ENCODE measurements around the gene SGCD. TPM values are rescaled to one million over a fixed set of nuclear protein-coding genes. Genes with fewer than 3 reads are reported as not detected.
"Not testable (repeated sequence)": the region's sequence is repeated elsewhere in the genome, so short reads cannot be mapped to it uniquely, and the experiment has no call there.

Gene SGCD
- total RNA-seq, 1 donor from 2014 or later: 1.4 TPM

- no peak for DNase-seq (ENCODE audit: low read depth in 2 of 2)
Observed at GRCh38 chr5:156560002-156560401, 233.0 kb downstream of the SGCD start.

- DNase-seq (ENCODE audit: low read depth in 2 of 2): no peak
Observed at GRCh38 chr5:156561651-156562050, 234.7 kb downstream of the SGCD start.

GRCh38 chr5:156570615-156571014 lies 243.7 kb downstream of the SGCD start:
- no peak for DNase-seq (ENCODE audit: low read depth in 2 of 2)

GRCh38 chr5:156581725-156582124 lies 254.8 kb downstream of the SGCD start:
- no peak for DNase-seq (ENCODE audit: low read depth in 2 of 2)

- DNase-seq (ENCODE audit: low read depth in 2 of 2): no peak
Observed at GRCh38 chr5:156582193-156582598, 255.2 kb downstream of the SGCD start.

- DNase-seq (ENCODE audit: low read depth in 2 of 2): no peak
Observed at GRCh38 chr5:156584871-156585270, 257.9 kb downstream of the SGCD start.

GRCh38 chr5:156585999-156586398 lies 259.0 kb downstream of the SGCD start:
- DNase-seq (ENCODE audit: low read depth in 2 of 2): no peak

- no peak for DNase-seq (ENCODE audit: low read depth in 2 of 2)
Observed at GRCh38 chr5:156587012-156587411, 260.0 kb downstream of the SGCD start.

- DNase-seq (ENCODE audit: low read depth in 2 of 2): no peak
Observed at GRCh38 chr5:156588306-156588705, 261.3 kb downstream of the SGCD start.

- no peak for DNase-seq (ENCODE audit: low read depth in 2 of 2)
Observed at GRCh38 chr5:156589104-156589945, 262.4 kb downstream of the SGCD start.

- DNase-seq (ENCODE audit: low read depth in 2 of 2): no peak
Observed at GRCh38 chr5:156589946-156590216, 262.9 kb downstream of the SGCD start.

- DNase-seq (ENCODE audit: low read depth in 2 of 2): no peak
Observed at GRCh38 chr5:156590978-156591377, 264.0 kb downstream of the SGCD start.

GRCh38 chr5:156591631-156592030 lies 264.7 kb downstream of the SGCD start:
- DNase-seq (ENCODE audit: low read depth in 2 of 2): no peak

- no peak for DNase-seq (ENCODE audit: low read depth in 2 of 2)
Observed at GRCh38 chr5:156593546-156593945, 266.6 kb downstream of the SGCD start.

- DNase-seq (ENCODE audit: low read depth in 2 of 2): no peak
Observed at GRCh38 chr5:156594406-156594805, 267.4 kb downstream of the SGCD start.

GRCh38 chr5:156595132-156595787 lies 268.3 kb downstream of the SGCD start:
- no peak for DNase-seq (ENCODE audit: low read depth in 2 of 2)

GRCh38 chr5:156597276-156597675 lies 270.3 kb downstream of the SGCD start:
- no peak for DNase-seq (ENCODE audit: low read depth in 2 of 2)

GRCh38 chr5:156598964-156599363 lies 272.0 kb downstream of the SGCD start:
- no peak for DNase-seq (ENCODE audit: low read depth in 2 of 2)

GRCh38 chr5:156610582-156610981 lies 283.6 kb downstream of the SGCD start:
- DNase-seq (ENCODE audit: low read depth in 2 of 2): not testable (repeated sequence)

GRCh38 chr5:156615901-156616300 lies 288.9 kb downstream of the SGCD start:
- no peak for DNase-seq (ENCODE audit: low read depth in 2 of 2)

GRCh38 chr5:156617426-156617825 lies 290.5 kb downstream of the SGCD start:
- no peak for DNase-seq (ENCODE audit: low read depth in 2 of 2)

GRCh38 chr5:156618601-156619000 lies 291.6 kb downstream of the SGCD start:
- DNase-seq (ENCODE audit: low read depth in 2 of 2): no peak

- DNase-seq (ENCODE audit: low read depth in 2 of 2): no peak
Observed at GRCh38 chr5:156621719-156622118, 294.8 kb downstream of the SGCD start.

Data from lung microvascular endothelial cell (primary cell).